MM.1S (cell line): ENCODE results near the gene PIK3IP1.

ENCODE experiments used
- EZH2 ChIP-seq: fragments of 300-600 bp; sonication (generic); optimal IDR thresholded peaks from 2 replicates; pipeline ENCODE3; 2017; ENCODE audit warnings: low read depth, mild to moderate bottlenecking, antibody characterized with exemption, low read length, mixed read lengths
- EZH2phosphoT487 ChIP-seq: fragments of 300-600 bp; sonication (generic); IDR thresholded peaks from 2 replicates; pipeline ENCODE4 v1.6.1; 2018; ENCODE audit warnings: antibody characterized with exemption, low read length
- TF ChIP-seq, protein P1 (sequence below): fragments of 300-600 bp; sonication (generic); IDR thresholded peaks from 2 replicates; pipeline ENCODE4 v1.5.1; 2016; ENCODE audit warnings: antibody characterized with exemption, low read length, mixed read lengths

GRCh38 chr22:31332886-31333285 is 40.6 kb upstream of the PIK3IP1 start:
- TF ChIP-seq, protein P1, sequence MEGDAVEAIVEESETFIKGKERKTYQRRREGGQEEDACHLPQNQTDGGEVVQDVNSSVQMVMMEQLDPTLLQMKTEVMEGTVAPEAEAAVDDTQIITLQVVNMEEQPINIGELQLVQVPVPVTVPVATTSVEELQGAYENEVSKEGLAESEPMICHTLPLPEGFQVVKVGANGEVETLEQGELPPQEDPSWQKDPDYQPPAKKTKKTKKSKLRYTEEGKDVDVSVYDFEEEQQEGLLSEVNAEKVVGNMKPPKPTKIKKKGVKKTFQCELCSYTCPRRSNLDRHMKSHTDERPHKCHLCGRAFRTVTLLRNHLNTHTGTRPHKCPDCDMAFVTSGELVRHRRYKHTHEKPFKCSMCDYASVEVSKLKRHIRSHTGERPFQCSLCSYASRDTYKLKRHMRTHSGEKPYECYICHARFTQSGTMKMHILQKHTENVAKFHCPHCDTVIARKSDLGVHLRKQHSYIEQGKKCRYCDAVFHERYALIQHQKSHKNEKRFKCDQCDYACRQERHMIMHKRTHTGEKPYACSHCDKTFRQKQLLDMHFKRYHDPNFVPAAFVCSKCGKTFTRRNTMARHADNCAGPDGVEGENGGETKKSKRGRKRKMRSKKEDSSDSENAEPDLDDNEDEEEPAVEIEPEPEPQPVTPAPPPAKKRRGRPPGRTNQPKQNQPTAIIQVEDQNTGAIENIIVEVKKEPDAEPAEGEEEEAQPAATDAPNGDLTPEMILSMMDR: no peak
- TF ChIP-seq EZH2 (no peak), EZH2phosphoT487 (no peak)
